Effector CD4-positive, alpha-beta T cell (primary cell): ENCODE measurements around the gene KLHL3.

ENCODE experiments used
- DNase-seq: peaks from one replicate; pipeline ENCODE4 v3.0.0-alpha.2; 2020

KLHL3 gene

DNA sequence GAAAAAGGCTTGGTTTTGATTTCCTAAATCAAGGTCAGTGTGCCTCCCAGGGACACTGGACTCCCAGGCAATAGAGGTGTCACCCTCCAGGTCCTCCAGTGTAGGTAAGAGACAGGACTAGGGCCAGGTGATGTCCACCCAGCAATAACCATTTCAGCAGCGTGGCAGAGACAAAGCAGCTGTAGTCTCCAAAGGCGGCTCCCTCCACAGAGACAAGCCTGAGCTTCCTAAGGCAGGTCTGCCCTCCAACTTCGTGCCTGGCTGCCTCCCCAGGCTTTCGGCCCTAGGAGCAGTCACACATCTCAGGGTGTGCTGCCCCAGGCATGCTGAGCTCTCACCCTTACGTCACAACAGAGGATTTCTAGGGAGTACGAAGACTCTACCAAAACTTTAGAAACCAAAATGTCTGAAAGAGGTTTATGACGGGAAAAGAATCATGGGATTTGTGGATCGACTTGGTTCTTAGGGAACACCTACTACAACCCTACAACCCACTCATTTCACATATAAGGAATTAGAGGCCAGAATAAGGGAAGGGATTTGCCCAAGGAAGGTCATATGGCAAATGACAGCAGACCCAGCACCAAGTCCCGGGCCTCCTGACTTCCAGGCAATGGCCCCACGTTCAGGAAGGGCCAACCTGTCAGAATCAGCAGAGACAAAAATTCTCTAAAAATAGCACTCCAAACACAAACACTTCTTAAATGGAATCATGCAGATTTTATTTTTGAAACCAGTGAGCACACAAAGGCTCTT, 105.5 kb downstream of the KLHL3 start:
- no peak for DNase-seq

- DNase-seq, result peak; percentile 24
Measured at GRCh38 chr5:137629646-137630045, 106.2 kb downstream of the KLHL3 start.

DNA sequence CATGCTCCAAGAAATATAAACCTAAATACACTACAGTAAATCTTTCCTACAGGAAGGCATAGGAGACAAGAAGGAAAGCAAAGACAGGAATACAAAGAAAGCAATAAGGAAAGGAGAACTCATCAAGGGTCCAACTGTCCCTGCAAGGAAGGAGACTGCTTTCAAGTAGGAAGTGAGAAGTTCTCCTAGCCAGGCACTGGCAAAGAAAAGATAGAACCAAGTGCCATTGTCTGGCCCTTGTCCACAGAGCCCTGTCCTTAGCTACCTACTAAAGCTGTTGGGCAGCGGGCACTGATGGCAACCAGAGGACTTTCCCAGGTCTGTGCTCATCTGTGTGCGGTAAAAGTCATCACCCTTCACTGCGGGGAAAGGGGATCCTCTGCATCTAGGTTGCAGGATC, 108.2 kb downstream of the KLHL3 start:
- DNase-seq, result no peak

- no peak for DNase-seq
Measured at GRCh38 chr5:137627293-137627692, 108.6 kb downstream of the KLHL3 start.

DNA sequence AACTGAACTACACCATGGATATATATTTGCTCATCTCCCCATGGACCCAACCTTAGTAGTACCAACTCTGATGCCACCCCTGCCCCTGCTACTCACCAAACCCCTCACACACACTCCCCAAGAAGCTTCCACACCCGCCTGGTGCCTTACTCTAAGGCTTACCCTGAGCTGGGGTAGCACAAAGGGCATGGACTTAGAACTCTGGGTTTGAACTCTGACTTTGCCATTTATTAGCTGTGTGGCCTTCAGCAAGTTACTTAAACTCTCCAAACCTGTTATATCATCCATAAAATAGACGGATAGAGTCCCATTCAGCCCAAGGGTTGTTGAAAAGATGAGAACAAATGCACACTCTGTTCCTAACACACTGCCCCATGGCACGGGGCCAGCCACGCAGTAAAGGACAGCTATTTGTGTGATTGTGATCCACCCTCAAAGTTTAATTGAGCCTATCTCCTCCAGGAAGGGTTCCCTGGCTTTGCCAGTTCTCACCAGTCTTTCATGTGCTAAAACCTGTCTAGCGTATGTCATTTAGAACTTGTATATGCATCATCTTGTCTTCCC, 111.0 kb downstream of the KLHL3 start:
- no peak for DNase-seq

- no peak for DNase-seq
Measured at GRCh38 chr5:137622850-137623249, 113.0 kb downstream of the KLHL3 start.

GRCh38 chr5:137621861-137622823, 113.7 kb downstream of the KLHL3 start:
- no peak for DNase-seq

DNA sequence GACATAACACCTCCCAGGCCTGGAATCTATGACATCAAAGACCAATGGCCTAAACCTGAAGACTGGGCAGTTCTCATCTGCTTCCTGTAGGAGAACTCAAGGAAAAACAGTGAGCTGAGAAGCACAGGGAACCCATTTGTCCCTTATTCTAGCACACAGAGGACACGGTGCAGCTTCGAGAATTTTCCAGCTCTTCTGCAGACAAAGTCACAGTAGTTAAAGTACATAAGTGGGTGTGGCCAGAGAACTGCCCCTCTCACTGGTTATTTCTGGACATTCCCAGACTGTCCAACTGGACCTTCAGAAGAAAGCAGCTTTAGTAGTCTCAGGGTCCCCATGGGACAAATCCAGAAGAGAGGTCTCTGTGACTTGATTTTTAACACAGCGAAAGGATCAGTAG, 114.6 kb downstream of the KLHL3 start:
- DNase-seq, result no peak

DNA sequence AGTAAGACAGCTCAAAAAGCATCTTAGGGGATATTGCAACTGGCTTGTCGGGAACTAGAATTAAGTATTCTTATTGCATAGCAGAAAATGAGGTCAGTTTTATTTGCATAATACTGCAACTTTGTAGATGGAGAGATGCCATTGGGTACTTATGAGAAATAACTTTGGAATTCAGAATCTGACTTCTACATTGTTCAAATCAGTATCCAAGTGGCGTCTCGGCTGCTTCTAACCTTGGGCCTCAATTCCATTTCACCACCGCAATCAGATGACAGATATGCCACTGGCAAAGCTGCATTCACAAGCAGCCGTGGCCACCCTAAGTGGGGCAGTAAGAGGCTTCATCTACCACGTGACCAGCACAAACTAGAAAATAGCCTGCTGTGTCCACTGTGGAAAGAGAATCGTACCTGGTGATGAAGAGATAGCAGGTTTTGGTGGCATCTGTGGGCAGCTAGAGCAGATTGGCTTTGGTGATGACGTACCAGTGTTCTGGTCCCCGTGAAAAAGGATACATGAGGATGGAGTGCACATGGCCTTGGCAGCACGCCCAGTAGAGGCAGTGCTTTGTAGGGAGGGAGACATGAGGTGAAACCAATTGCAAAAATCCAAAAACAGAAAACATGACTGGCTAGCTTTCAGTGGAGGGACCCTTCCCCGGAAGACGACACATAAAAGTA, 116.6 kb downstream of the KLHL3 start:
- DNase-seq, result no peak

DNA sequence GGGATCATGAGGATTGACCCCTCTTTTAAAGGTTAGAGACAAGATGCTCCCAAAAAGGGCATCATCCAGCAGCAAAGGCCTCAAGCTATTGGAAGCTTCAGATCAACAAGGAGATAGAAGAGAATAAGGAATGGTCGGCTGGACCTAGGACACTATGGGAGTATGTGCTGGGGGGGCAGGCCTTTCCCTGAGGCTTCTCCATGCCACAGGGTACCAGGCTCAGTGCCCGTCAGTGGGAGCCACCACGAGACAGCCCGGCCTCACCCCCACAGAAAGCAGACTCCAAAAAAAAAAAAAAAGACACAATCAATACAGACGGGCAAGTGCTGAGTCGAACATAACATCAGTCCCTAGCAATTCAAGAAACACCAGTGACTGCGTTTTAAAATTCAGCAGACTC, 117.4 kb downstream of the KLHL3 start:
- no peak for DNase-seq

- DNase-seq, result no peak
Measured at GRCh38 chr5:137617528-137618205, 118.2 kb downstream of the KLHL3 start.

GRCh38 chr5:137616046-137616445, 119.8 kb downstream of the KLHL3 start:
- no peak for DNase-seq

- no peak for DNase-seq
Measured at GRCh38 chr5:137615171-137615775, 120.6 kb downstream of the KLHL3 start.

GRCh38 chr5:137613554-137614265, 122.2 kb downstream of the KLHL3 start:
- no peak for DNase-seq

DNA sequence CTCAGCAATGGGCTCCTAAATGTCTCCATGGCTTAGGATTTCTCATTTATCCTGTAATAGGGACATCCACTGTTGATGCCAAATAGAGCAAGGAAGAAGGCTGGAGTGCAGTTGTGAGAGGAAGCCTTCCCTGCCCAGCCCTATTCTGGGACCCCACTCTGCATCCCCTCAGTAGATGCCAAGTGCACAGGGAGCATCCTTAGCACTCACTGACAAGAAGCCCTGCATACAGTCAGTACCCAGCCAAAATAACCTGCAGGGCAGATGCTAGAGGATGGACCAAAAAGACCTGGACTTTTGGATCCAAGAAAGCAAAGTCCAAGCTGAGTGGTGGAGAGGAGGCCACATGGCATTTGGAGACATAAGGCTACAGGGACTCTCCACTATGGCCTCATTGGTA, 123.3 kb downstream of the KLHL3 start:
- no peak for DNase-seq

DNA sequence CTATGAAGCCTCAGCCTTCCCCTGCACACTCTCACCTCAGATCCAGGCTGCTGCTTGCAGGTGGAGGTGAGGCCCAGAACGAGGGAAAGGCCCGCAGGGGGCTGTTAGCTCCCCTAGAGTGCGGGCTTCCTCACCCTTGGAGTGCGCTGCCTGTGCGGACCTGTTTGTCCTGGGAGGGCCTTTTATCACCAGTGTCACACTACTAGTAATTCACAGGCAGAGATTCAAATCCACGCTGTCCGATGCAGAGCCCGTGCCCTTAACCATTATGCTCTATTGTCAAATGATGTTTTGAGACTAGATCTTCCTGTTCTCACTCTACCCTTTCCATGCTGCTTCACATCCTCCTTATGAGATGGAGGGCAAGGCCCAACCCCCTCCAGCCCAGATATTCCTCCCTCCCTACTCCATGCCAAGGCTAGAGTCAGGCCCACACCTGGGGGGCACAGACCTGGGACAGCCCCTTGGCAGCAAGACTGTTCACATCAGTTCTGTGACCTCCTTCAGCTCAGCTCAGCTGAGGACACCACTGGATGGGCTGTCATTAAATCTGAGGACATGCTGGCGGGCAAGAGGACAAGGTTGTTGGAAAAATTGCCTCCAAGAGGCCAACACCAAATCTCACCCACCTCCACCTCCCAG, 124.0 kb downstream of the KLHL3 start:
- DNase-seq, result no peak

DNA sequence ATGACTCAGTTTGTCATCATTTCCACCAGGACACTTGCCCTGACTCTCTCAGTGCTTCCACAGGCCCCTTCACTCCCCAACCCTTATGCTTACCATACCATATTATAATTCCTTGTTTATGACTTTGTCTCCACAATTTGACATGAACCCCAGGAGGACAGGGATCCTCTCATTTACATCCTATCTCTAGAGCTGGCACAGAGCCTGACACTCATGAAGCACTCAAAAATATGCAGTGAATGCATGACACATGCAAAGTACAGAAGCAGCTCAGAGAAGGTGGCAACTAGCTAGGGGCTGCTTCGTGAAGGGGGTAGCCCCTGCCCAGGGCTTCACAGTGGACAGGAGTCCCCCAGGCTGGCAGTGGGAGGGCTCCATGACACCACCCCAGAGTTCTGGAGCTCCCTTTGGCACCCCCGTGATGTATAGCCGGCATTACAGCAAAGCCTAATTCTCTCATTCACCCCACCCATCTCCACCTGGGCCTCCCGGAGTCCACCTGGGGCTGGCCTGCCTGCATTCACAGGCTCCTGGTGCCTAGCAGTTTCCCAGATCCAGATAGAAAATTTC, 124.8 kb downstream of the KLHL3 start:
- DNase-seq, result no peak

GRCh38 chr5:137610598-137610997, 125.3 kb downstream of the KLHL3 start:
- no peak for DNase-seq

DNA sequence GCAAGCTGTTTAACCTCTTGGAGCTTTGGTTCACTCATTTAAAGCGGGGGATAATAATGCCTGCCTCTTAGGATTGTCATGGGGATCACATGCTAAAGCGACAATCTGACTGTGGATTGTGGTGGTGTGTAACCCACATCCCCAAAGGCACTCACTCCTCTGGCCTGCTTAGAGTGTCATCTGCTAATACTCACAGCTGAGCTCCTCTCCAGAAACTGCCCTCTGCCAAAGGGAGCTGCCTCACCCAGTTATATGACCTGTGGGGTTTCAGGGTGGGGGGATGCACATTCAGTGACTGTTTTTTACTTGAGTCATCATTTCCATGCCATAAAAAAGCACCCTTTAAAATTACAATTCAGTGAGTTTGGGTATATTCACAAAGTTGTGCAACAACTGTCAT, 126.8 kb downstream of the KLHL3 start:
- DNase-seq, result no peak

DNA sequence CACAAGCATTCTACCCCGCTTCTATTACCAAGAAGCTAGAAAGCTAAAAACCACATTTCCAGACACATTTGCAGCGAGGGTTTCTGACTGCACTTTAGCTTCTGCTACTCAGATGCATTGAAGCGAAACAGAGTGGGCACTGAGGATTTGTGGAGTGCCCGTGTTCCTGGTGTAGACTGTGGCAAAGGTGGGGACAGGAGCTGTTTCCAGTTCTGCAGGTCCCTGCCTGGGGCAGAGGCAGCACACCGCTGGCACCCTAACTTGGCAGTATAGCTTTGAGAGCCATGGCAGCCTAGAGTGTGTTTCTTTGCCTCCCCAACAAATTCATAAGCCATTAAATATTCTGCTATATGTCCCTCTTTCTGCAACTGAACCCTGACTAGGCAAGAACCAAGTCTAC, 128.1 kb downstream of the KLHL3 start:
- no peak for DNase-seq
